HEK293 (cell line): ENCODE data around the gene BCKDHA.

Experiments
- ZNF121 ChIP-seq: fragments of 450-650 bp; formaldehyde crosslinking; IDR thresholded peaks from 2 replicates; pipeline ENCODE4 v1.5.1; 2016; ENCODE audit warnings: missing biosample characterization, missing genetic modification characterization
- ZNF175 ChIP-seq: fragments of 450-650 bp; formaldehyde crosslinking; IDR thresholded peaks from 2 replicates; pipeline ENCODE4 v1.5.1; 2016; ENCODE audit warnings: missing biosample characterization, missing genetic modification characterization
- ZNF623 ChIP-seq: fragments of 450-650 bp; formaldehyde crosslinking; IDR thresholded peaks from 2 replicates; pipeline ENCODE4 v1.5.1; 2016; ENCODE audit warnings: missing biosample characterization, missing genetic modification characterization
- ZNF830 ChIP-seq: fragments of 450-650 bp; IDR thresholded peaks from 2 replicates; pipeline ENCODE4 v1.5.0; 2018; ENCODE audit warnings: missing biosample characterization, missing genetic modification characterization, low read depth, mild to moderate bottlenecking, moderate library complexity
- TF ChIP-seq, protein P1 (sequence below): fragments of 450-650 bp; formaldehyde crosslinking; IDR thresholded peaks from 2 replicates; pipeline ENCODE4 v1.5.1; 2016; ENCODE audit warnings: missing biosample characterization, missing genetic modification characterization
- TF ChIP-seq, protein P2 (sequence below): fragments of 450-650 bp; formaldehyde crosslinking; IDR thresholded peaks from 2 replicates; pipeline ENCODE4 v1.5.1; 2016; ENCODE audit warnings: missing biosample characterization, missing genetic modification characterization
- TF ChIP-seq, protein P3 (sequence below): fragments of 450-650 bp; formaldehyde crosslinking; IDR thresholded peaks from 2 replicates; pipeline ENCODE4 v1.5.1; 2016; ENCODE audit warnings: missing biosample characterization, missing genetic modification characterization, low read depth

DNA sequence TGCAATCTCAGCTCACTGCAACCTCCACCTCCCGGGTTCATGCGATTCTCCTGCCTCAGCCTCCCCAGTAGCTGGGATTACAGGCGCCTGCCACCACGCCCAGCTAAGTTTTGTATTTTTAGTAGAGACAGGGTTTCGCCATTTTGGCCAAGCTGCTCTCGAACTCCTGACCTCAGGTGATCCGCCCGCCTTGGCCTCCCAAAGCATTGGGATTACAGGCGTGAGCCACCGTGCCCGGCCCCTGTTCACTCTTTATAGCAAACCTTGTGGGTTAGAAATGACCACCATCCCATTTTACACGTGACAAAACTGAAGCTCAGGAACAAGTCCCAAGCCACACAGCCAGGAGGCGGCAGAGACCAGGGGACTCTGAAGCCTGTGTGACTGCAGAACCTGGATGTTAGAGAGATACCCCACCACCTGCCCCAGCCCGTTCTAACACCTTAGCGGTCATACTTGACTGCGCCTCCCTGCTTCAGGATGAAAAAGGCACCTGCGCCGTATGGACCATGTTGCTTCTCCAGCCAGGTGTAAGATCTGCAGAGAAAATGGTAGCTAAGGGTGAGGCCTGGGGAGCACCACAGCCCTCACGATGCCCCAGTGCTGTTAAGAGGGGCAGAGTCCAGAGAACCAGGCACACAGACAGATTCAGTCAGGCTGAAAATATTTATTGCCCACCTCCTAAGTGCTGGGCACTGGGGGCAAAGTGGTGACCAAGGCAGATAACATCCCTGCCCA, 38.5 kb downstream of the BCKDHA start:
- no peak for TF ChIP-seq ZNF121 (tag by site-specific recombination)
- no peak for TF ChIP-seq ZNF175
- TF ChIP-seq, protein P1, sequence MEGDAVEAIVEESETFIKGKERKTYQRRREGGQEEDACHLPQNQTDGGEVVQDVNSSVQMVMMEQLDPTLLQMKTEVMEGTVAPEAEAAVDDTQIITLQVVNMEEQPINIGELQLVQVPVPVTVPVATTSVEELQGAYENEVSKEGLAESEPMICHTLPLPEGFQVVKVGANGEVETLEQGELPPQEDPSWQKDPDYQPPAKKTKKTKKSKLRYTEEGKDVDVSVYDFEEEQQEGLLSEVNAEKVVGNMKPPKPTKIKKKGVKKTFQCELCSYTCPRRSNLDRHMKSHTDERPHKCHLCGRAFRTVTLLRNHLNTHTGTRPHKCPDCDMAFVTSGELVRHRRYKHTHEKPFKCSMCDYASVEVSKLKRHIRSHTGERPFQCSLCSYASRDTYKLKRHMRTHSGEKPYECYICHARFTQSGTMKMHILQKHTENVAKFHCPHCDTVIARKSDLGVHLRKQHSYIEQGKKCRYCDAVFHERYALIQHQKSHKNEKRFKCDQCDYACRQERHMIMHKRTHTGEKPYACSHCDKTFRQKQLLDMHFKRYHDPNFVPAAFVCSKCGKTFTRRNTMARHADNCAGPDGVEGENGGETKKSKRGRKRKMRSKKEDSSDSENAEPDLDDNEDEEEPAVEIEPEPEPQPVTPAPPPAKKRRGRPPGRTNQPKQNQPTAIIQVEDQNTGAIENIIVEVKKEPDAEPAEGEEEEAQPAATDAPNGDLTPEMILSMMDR: no peak
- TF ChIP-seq, protein P2, sequence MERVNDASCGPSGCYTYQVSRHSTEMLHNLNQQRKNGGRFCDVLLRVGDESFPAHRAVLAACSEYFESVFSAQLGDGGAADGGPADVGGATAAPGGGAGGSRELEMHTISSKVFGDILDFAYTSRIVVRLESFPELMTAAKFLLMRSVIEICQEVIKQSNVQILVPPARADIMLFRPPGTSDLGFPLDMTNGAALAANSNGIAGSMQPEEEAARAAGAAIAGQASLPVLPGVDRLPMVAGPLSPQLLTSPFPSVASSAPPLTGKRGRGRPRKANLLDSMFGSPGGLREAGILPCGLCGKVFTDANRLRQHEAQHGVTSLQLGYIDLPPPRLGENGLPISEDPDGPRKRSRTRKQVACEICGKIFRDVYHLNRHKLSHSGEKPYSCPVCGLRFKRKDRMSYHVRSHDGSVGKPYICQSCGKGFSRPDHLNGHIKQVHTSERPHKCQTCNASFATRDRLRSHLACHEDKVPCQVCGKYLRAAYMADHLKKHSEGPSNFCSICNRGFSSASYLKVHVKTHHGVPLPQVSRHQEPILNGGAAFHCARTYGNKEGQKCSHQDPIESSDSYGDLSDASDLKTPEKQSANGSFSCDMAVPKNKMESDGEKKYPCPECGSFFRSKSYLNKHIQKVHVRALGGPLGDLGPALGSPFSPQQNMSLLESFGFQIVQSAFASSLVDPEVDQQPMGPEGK (tag by site-specific recombination): no peak
- TF ChIP-seq ZNF623 (tag by site-specific recombination): no peak
- no peak for TF ChIP-seq ZNF830 (tag by site-specific recombination)
- TF ChIP-seq, protein P3, sequence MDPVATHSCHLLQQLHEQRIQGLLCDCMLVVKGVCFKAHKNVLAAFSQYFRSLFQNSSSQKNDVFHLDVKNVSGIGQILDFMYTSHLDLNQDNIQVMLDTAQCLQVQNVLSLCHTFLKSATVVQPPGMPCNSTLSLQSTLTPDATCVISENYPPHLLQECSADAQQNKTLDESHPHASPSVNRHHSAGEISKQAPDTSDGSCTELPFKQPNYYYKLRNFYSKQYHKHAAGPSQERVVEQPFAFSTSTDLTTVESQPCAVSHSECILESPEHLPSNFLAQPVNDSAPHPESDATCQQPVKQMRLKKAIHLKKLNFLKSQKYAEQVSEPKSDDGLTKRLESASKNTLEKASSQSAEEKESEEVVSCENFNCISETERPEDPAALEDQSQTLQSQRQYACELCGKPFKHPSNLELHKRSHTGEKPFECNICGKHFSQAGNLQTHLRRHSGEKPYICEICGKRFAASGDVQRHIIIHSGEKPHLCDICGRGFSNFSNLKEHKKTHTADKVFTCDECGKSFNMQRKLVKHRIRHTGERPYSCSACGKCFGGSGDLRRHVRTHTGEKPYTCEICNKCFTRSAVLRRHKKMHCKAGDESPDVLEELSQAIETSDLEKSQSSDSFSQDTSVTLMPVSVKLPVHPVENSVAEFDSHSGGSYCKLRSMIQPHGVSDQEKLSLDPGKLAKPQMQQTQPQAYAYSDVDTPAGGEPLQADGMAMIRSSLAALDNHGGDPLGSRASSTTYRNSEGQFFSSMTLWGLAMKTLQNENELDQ (tag by site-specific recombination): no peak
